ENCODE results near the gene ARAP1.

Gene ARAP1

GRCh38 chr11:72702096-72702495, 50.1 kb downstream of the ARAP1 start:
- no peak for DNase-seq

DNA sequence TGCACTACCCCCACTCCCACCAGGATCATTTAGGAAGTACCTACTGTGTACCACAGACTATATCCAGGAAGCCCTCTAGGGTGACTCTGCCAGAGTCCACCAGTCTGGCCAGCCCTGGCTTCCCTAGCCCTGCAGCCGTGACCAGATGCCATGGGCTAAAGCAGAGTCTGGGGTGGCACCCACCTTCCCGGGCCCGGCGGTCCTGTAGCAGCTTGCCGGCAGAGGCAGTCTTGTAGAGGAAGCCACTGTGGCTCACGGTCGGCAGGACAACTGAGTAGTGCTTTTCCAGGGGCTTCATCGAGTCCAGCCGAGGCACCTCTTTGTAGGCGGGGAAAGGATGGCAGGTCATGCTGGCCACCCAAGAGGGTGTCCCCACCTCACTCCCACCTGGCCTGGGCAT, 50.7 kb downstream of the ARAP1 start:
- DNase-seq = no peak

DNA sequence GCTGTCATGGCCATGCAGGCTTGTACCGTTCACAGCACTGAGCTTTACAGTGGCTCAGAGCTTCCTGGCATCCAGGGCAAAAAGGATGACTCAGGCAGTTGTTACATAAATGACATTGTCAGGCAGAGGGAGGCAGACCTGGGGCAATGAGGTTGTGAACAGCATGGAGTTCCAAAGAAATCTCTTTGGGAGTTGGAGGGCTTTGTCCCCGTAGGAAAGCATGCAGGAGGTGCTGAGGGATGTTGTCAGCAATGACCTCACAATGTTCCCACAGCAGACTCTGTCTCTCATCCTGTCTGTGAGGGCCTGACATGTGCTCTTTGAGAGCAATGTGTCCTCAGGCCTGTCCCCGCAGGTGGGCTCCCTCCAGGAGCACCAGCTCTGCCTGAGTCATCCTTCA, 52.1 kb downstream of the ARAP1 start:
- no peak for DNase-seq

GRCh38 chr11:72697814-72698213, 54.4 kb downstream of the ARAP1 start:
- DNase-seq = no peak

DNA sequence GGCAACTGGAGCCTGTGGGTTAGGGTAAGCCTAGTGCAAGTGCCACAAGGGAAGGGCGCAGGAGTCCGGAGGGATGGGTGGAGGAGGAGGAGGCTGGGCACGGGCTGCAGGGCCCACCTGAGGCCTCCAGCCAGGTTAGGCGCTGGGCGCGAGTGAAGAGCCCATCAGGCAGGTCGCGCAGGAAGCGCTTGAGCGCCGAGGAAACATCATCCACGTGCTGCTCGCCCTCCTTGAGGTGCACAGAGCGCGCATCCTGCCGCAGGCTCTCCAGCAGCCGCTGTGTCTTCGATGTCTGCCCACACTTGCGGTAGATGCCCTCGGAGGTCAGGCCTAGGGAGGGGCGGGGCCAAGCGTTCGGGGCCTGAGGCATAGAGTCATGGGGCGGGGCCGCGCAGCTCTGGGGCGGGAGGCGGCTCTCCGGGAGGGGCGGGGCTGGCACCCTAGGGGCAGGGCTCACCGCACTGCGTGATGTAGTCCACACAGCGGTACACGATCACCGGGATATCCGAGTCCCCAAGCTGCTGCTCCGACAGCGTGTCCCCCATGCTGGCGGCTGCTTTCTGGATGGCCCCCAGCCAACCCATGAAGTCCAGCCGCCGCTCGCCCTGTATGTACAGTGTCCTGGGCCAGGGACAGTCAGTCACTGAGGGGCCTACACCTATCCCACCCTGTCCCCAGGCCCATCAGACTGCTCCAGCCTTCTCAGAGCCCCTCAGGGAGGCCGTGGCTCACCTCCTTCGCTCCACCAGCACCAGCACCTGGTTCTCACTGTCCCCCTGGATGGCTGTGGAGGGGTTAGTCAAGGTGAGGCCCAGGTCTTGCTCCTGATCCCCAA, 55.1 kb downstream of the ARAP1 start:
- DNase-seq = no peak

DNA sequence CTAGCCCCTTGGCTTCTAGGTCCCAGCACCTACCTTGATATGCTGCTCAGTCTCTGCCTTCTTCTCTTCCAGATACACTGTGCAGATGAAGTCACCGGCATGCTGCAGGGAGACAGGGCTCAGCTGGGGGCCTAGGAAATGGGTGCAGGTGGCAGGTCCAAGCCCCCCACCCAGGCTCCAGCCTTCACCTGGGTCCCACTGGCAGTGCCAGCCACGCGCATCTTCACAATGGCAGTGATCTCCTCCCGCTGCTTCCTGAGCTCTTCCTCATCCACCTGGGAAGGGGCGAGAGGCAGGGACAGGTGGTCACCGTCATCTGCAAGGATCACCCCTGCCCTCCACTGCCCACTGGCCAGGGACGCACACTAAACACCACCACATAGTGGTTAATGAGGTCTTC, 56.9 kb downstream of the ARAP1 start:
- DNase-seq = no peak

GRCh38 chr11:72693271-72693968, 58.8 kb downstream of the ARAP1 start:
- DNase-seq = no peak

GRCh38 chr11:72692498-72693237, 59.5 kb downstream of the ARAP1 start:
- no peak for DNase-seq

- DNase-seq = no peak
Measured at GRCh38 chr11:72690166-72690565, 62.0 kb downstream of the ARAP1 start.

GRCh38 chr11:72688929-72689328, 63.3 kb downstream of the ARAP1 start:
- DNase-seq = no peak

GRCh38 chr11:72688486-72688885, 63.7 kb downstream of the ARAP1 start:
- no peak for DNase-seq

GRCh38 chr11:72687326-72687725, 64.9 kb downstream of the ARAP1 start:
- no peak for DNase-seq

GRCh38 chr11:72686639-72687220, 65.5 kb downstream of the ARAP1 start:
- no peak for DNase-seq

DNA sequence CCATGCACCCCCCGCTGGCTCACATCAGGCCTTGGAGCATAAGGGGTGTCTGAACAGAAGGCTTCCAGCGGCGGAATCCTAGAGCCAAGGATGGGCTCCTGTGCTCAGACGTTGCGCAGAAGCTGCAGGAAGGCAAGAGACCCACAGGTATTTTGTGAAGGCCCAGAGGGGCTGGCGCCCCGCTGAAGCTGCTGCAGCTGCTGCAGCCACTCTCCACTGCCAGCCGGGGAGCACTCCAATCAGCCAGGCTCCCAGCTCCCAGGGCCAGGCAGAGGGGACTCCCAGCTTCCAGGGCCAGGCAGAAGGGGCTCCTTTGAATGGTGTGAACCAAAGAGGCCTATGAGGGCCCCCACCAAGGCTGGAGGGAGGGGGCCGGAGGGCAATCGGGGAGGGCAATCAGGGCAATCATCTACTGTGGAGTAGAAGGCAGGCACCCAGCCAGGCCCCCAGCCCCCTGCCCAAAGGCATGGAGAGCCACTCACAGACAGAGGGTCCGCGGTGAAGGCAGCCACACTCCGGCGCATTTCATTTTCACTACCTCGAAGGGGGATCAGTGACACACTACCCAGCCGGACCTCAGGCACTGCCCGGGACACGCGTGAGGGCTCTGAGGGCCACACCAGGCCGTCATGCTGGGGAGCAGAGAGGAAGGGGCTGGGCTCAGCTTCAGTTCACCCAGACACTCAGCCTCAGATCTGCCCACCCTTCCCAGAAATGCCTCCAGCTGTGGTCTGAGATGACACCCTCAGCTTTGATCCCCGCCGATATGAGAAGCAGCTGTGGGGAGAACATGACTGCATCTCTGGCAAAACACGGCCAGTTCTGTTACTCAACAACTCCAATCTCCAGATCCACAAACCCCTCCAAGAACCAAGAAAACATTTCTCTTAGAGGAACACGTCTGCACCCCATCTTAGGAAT, 66.4 kb downstream of the ARAP1 start:
- DNase-seq = no peak

DNA sequence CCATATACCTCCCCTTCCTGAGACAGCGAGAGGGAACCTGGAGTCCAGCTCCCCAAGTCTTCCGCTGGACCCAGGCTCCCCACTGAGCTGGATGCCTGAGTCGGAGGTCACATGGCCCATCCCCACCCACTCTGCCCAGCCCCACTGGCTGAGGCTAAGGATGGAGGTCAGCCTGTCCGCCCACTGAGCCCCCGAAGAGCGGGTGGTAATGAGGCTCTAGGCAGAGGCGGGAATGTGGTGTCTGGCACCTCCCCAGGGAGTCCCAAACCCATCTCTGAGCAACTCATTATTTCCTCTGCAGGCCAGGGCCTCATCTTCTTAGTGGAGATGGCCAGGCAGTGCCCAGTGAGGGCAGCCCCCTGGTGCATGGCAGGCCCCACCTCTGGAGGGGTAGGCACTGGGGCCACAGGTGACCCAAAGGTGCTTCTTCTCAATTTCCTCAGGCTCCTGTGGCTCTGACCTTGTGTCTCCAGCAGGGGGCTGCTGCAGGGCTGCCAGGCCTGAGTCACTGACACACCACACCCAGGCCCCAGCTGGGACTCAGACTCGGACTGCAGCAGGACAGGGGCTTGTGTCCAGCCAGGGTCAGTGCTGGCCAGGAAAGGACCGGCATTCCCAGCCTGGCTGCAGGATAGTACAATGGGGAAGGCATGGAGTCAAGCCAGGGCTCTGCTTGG, 67.8 kb downstream of the ARAP1 start:
- DNase-seq = peak; percentile 51

DNA sequence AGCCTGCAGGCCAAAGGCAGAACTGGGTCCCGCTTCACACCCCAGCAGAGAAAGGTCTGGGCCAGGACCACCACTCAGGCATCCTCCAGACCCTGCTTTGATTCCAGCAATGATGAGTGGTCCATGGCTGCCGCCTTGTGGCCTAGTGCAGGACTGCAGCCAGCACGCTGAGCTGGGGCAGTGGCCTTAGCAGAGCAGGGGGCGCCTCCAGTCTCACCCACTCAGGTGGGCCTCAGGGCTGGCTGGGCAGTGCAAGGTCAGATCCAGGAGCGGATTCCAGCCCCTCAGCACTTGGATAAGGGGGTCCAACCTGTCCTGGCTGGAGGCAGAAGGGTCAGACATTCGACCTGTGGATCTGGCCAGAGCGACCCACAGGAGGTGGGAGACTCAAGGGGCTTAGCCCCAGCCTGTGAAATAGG, 68.4 kb downstream of the ARAP1 start:
- DNase-seq = peak; percentile 78

DNA sequence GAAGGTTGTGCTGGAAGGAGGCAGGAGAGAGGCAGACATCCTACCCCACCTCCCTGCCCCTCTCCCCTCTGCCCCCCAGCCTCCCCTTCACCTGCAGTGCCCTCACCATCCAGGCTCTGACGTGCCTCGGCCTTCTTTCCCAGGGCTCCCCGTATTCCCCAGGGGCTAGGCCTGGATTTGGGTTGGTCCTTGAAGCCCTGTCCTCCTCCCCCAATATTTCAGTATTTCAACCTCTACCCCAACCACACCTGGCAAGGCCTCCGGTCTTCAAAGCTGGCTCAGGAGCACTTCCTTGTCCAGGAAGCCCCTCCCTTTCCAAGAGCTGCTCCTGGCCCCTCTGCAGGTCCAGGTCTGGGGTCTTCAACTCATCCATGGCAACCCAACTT, 69.4 kb downstream of the ARAP1 start:
- no peak for DNase-seq

GRCh38 chr11:72682238-72682857, 69.9 kb downstream of the ARAP1 start:
- no peak for DNase-seq

DNA sequence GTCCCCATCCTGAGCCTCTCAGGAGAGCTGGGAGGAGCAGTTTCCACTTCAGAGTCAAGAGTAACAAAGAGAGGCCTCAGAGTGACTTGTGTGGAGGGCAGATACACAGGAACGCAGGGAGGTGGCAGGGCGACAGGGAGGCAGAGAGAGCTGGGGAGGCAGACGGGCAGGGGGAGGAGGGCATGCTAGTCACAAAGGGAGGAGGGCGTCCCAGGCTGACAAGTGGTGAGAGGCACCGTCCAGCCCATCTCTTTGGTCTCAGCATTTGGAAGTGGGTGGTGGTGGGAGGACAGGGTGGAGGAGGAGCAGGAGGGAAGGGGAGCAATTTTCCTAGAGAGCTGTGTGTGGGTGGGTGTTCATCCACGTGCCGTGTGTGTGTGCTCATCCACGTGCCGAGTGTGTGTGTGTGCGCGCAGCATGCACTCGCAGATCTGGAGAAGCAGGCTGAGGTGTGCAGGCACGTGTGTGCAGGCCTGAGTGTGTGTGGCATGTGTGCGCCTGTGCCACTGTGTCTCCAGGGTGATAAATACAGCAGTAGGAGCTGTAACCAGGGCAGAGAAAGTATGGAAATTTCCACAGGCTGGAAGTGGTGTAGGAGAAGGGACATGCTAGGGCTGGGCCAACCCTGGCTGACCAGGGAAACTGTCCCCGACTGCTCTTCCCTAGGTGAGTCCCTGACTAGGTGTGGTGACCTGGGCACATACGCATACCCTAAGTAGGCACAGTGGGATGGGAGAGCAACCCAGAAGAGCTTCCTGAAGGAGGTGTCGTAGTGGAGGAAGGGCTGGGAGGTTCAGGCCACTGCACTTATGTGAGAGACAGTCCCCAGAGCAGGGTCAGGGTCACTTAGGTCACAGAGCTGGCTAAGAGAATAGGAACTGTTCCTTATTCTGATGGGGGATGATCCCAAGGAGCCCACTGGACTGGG, 70.7 kb downstream of the ARAP1 start:
- no peak for DNase-seq

DNA sequence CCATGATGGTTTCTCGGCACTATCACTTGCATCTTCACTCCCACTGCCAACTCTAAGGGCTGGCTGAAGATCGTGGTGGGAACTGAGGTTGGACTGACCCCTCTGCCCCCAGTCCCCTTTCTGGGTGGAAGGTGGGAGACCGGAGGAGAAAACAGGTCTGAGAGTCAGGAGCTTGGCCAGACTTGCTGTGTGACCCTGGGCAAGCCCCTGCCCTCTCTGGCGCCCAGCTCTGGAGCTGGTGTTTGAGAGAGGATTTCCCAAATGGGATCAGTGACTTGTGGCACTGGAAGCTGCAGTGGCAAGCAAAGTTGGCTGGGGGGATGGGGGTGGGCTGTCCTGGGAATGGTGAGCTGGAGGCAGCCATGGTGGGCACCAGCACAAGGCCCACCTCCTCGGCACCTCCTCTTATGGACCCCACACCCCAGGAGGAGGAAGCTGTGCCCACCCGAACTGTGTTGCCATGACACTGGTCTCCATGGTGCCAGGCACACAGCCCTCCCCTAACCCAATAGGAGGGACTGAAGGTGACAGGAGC, 71.5 kb downstream of the ARAP1 start:
- no peak for DNase-seq

All from activated T-cell treated with anti-CD3 and anti-CD28 coated beads, Interleukin-2, amount 50 U/mL, for 1 hour (primary cell).